ENCODE measurements around the gene PGM5.
A peak's percentile ranks its signal among the peaks of the same experiment; 100 is the strongest.
"Not testable (repeated sequence)": the region's sequence is repeated elsewhere in the genome, so short reads cannot be mapped to it uniquely, and the experiment has no call there.

The PGM5 gene

DNA sequence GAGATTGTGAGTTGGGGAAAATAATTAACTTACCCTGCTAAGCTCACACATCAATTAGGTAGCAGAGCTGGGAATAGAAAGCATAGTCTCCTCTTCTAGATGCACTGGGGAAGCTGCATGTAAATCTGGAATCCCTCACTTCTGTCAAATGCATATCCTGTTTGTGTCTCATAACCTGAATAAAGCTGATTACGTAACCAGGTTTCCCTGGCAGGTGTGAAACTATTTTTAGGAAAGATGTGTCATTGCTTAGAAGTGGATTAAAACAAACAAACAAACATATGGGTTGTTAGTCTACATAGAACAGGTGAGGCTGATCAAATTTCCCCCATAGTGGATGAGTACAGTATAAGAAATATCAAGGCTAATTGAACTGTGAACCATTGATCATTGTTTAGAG is 27.5 kb downstream of the PGM5 start:
- DNase-seq = not testable (repeated sequence)

DNA sequence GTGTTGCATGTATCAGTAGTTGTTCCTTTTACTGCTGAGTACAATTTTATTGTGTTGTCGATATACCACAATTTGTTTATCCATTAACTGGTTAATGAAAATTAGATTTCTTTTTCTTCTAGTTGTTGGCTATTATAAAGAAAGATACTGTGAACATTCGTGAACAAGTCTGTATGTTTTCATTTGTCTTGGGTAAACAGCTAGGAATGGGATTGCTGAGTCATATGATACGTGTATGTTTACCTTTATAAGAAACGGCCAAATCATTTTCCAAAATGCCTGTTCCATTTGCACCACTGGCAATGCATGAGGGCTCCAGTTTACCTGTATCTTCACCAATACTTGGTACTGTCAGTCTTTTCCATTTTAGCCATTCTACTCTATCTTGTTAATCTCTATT is 33.1 kb downstream of the PGM5 start:
- DNase-seq = not testable (repeated sequence)

DNA sequence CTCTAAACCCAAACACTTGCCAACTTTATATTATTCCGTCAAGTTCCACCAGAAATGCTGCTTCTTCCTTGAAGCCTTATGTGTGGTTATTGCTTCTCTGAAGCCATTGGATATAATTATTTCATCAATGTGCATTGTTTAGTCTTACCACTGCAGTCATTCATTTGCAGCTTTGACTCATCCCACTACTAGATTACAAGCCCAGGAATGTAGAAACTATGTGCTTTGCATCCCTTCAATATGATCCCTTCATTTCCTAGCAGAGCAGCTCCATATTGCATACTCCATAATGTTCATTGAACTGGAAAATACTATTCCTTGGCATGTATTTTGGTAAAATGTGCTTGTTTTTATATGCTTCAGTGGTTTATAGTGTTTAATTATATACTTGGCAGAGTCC is 34.3 kb downstream of the PGM5 start:
- not testable (repeated sequence) for DNase-seq

- not testable (repeated sequence) for DNase-seq
Observed at GRCh38 chr9:68396411-68397094, 40.1 kb downstream of the PGM5 start.

DNA sequence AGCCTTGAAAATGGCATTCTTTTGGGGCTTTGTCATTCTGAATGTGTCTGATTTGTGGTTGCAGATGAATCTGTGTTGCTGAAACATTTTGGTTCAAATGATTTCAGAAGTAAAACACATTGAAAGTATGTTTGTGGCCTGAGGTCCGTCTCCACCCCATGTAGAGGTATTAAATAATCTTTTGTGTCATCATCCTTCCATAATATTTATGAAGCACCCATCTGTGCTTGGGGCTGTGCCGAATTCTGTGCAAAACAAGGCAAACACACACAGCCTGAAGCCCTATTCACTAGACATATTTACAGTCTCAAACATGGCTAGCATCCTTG is 40.6 kb downstream of the PGM5 start:
- DNase-seq = not testable (repeated sequence)

- not testable (repeated sequence) for DNase-seq
Observed at GRCh38 chr9:68397796-68398195, 41.4 kb downstream of the PGM5 start.

GRCh38 chr9:68398324-68398723 is 41.9 kb downstream of the PGM5 start:
- not testable (repeated sequence) for DNase-seq

- not testable (repeated sequence) for DNase-seq
Observed at GRCh38 chr9:68404421-68405185, 48.2 kb downstream of the PGM5 start.

- DNase-seq = not testable (repeated sequence)
Observed at GRCh38 chr9:68411865-68412264, 55.5 kb downstream of the PGM5 start.

DNA sequence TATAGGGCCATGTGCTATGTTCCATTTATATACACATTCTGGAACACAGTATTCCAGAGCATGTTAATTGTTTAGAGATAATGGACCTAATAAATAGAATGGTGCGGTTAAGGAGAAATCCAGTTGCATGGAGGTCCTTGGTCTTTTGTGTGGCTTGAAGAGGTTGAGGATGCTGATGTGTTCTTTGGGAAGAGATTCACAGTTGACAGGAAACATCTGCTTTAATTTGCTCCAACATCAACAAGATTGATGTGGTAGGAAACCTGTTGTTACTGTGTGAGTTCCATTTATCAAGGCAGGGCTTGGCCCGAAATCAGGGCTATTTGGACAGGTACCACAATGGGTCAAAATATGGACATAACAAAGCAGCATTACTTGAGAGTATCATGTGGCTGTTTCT is 56.3 kb downstream of the PGM5 start:
- DNase-seq = not testable (repeated sequence)

DNA sequence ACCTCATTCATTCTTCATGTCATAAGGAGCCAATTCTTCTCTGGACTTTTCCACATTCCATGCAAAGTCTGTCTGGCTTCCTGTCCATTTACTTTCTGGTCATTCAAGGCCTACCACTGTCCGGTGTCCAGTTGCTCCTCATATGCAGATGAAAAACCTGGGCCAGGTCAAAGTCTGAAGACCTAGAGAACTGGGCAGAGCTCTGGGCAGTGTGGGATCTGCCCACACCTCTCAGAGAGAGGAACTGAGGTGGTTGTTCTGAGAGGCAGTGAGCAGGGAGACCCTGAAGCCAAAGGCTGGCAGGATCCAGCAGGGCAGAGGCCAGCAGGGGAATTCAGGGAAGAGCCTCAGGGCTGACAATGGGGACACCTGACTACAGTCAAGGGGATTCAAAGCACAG is 58.7 kb downstream of the PGM5 start:
- DNase-seq = not testable (repeated sequence)

- DNase-seq = no peak
Observed at GRCh38 chr9:68416936-68417564, 60.6 kb downstream of the PGM5 start.

GRCh38 chr9:68417762-68418161 is 61.4 kb downstream of the PGM5 start:
- no peak for DNase-seq

GRCh38 chr9:68418259-68418845 is 61.9 kb downstream of the PGM5 start:
- DNase-seq = peak; percentile 75

DNA sequence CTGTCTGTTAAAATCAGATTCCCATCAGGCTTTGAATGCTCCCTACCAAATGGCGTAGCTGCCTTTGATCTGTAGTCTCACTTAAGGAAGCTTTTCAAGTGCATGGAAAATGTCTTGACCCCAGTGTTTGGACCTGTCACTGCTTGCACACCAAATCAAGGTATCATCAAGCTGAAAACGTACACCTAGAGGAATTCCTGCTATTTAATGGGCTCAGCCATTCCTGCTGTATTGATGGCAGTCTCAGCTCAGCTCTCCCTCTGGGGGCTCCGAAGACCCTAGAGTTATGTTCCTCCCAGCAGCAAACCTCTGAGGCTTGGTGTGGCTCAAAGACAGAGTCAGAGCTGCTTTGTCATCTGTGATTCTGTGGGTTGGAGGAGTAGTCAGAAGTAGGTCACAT is 63.5 kb downstream of the PGM5 start:
- no peak for DNase-seq

DNA sequence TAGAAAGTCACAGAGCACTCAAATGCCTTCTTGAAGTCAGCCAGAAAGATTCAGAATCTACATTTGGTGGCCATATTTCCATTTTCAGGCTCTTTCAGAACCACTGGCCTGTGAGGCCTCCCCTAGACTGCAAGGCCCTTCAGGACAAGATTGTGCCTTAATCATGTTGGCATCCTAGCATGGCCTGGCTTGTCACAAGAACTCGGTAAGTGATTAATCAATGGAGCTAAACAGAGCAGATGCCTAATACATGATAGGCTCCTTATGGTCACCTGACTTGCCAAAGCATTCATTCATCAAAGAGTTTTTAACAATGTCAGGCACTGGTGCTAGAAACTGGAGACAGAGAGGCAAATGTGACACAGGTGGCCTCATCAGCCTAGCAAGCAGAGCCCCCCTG is 70.3 kb downstream of the PGM5 start:
- no peak for DNase-seq

DNA sequence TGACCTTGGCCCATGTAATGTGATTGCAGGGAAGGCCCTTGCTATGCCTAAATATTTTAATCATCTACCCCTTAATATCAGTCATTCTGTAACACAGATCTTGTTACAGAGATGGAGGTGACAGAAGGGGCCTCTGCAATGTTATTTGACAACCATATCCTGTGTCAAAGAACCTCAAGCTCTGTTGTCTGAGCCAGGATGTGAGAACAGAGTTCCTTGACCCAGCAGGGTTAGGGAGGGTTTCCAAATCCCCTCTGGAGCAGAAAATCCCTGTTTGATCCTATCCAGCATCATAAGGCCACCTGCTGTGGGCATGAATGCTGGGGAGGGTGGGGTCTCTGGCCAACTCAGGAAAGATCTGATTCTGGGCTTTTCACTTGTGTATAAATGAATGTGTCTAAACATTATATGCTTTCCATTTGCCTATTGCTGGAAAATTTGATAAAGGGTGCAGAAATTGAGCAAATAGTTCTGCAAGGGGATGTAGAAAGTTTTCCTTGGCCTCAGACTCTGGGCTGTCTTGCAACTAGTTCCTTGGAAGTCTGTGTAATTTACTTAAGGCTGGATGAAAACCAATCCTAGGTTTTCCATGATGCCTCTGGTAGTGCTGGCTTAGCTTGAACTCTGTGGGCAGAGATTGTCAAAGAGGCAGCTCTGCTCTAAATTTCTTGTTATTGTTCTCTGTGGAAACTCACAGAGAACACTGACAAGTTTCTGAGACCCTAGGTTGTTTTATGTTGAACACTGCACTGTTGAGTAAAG is 71.0 kb downstream of the PGM5 start:
- DNase-seq = no peak

DNA sequence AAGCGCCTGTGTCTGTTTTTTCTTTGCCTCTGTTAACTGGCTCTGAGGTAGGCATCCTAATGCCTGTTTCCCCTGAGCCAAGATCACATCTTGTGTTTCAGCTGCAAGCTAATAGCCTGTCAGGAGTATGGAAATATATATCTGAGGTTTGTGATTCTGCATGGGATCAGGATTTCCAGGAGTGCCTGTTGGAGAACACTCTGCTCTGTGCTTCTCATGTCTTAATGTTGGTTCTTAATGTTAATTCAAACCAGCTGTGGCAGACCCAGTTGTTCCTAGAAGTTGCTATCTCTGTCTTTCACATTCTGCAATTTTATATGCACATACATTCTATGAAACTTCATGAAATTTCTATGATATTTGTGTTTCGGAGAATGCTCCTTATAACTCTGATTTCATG is 72.1 kb downstream of the PGM5 start:
- DNase-seq = no peak

DNA sequence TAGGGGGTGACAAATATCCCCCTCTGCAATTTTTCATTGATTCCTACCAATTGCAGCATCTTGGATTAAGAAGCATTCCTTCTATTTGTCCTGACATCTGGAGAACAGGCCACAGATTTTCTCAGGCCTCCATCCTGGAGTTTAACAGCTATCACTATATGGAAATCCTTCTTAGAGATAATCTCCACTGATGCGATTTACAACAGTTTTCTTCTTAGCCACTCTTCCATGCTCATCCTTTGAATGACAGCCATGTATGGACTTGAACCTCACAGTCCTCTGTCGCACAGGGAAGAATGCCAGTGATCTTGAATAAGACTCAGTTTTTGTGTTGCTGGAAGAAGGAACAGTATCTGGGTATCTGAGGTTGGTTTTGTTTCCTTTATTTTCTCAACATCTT is 73.2 kb downstream of the PGM5 start:
- no peak for DNase-seq

- no peak for DNase-seq
Observed at GRCh38 chr9:68431307-68431706, 74.9 kb downstream of the PGM5 start.

DNA sequence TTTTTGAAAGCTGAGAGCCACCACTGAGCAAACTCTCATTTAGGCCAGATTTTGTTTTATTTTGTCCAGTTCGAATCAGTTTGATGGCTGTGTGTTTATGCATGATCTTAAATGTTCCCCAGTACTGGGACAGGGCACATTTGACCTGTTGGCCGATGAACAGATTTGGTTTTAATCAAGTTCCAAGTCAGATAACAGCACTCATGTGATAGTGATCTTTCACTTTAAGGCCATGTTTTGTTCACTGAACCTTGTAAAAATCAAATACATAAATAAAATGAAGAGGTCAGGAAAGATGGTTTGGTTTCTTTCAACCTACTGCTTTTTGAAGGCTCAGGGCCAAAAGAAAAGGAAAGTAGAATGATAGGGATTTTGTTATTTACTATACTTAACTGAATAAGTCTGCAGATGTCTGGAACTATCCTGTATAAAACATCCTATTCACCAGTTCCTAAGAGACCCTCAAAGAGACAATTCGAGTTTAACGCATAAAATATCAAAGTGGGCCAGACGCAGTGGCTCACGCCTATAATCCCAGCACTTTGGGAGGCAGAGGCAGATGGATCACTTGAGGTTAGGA is 77.2 kb downstream of the PGM5 start:
- no peak for DNase-seq

DNA sequence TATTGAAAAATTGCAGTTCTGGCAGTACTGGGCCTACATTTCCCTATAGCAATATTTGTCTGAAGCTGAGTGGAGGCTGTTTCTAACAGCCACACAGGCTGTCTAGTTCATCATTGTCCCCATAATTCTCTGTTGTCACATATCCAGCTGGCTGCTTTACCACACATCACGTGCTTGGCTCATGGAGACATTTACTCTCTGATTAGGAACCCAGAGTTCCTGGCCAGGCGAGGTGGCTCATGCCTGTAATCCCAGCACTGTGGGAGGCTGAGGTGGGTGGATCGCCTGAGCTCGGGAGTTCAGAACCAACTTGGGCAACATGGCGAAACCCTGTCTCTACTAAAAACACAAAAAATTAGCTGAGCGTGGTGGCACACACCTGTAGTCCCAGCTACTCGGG is 81.4 kb downstream of the PGM5 start:
- DNase-seq = no peak

- DNase-seq = no peak
Observed at GRCh38 chr9:68443624-68444023, 87.2 kb downstream of the PGM5 start.
